NCI-H345 treated with DMSO at 0.1 percent for 48 hours (cell line): ENCODE measurements around the gene FOXN4.

Experiments used
- DNase-seq: peaks from one replicate; lab custom pipeline; 2025; ENCODE audit not compliant: unreplicated experiment; lab: John Stamatoyannopoulos, UW

Gene FOXN4

DNA sequence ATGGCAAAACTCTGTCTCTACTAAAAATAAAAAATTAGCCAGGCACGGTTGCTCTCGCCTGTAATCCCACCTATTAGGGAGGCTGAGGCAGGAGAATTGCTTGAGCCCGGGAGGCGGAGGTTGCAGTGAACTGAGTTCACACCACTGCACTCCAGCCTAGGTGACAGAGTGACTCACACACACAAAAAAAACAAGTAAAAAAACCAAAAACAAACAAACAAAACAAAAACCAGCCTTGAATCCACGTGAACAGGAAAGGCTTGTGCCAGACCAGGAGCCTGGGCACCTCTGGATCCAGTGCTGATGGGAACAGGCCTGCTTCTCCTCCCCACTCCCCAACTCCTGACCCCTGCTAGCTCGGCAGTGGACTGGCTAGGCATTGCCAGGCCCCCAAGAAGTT is 3.5 kb downstream of the FOXN4 start:
- DNase-seq: no peak

DNA sequence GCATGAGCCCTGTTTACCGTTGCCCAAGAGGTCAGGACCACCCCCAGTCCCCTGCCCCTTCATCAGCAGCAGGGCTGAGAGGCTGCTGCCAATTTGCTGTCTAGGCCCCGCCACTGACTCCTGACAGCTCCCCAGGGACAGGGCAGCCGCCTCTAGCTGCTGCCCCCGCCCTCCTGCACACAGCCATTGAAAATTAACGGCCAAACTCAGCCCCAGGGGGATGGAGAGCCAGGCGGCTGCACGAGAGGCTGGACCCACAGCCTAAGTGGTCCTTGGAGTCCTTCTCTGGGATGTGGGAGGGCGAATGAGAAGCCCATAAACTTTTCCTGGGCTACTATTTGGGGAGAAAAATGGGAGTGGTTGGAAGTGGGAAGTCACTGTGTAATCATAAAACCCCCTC is 4.6 kb downstream of the FOXN4 start:
- no peak for DNase-seq

DNA sequence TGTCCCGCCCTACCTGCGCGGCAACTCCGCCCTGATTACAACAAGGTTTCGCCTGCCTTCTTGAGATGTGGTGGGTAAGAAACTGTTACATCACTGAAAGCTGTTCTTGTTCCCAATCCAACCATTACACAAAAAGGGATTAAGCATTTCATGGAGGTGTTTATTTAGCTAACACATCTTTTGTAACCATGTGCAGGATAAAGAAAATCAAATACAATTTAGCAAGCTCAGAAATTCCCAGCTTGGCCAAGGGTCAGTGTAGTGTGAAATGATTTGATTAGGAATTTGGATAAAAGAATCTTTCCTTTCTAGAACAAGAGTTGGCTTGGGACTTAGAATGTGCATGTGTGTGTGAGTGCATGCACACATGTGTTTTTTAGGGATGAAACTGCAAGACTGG is 6.3 kb downstream of the FOXN4 start:
- DNase-seq: no peak

DNA sequence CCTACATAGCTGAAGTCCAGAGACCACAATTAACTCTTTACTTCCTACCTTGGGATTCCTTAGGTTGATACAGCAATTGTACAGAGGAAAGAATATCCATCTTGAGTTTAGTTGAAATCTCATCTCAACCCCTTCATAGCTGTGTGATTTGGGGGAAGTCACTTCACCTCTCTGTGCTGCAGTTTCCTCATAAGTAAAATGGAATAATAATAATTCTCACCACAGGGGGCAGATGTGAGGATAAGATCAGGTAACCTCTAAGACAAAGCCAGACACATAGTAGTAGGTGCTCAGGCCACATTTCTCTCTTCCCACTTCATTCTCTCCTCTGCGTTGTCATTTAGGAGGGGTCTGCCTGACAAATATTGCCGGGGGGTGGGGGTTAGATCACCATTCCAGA is 6.7 kb downstream of the FOXN4 start:
- DNase-seq: no peak

DNA sequence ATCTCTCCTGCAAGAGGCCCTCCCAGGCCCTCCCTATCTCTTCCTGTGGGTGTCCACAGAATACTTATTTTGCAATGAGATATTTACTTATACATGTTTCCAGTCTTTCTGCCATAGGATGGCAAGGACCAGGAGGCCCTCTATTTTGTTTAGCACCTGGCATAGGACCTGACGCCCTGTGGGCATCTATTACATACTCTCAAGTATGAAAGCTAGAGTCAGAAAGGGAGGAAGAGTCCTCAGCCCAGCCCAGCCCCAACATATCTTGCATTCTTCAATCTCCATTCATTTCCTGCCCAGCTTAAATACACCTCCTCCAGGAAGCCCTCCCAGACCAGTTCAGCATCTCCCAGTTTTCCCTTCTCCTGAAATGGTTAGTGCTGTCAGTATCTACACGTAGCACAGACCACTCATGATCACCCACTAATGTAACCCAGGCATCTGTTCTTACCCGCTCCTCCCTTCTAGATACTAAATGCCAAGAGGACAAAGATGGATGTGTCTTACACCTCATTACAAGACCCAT is 7.4 kb downstream of the FOXN4 start:
- DNase-seq: no peak

DNA sequence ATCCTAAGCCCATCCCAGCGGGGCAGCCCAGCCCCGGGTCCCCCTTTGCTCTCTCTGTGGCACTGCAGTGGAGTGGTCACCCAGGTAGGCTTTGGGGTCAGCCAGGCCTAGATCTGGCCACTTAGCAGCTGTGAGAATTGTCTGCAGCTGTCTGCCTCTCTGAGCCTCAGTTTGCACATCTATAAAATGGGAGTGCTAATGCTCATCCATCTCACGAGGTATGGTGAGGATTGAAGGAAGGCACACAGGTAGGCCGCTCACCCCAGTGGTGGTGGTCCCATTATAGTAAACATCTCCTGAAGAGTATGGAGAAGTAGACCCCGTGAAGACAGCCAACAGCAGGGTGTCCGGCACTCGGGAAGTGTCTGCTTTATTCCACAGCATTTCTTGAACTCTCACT is 9.2 kb downstream of the FOXN4 start:
- no peak for DNase-seq

DNA sequence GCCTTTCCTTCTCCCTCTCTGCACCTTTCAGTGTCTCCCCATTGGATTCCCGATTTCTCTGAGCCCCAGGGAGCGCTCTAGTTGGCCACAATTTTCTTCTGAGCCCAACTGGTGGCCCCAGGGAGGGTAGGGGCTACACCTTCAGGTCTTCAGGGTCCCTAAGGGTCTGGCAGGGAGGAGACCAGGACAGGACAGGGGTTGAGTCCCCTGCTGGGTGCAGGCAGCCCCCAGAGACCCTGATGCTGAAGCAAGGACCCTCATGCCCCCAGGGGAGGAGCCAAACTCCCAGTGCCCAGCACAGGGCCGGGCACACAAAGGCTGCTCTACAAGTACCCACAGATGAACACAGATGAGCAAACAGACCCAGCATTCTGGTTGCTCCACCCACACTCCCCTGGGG is 12.7 kb downstream of the FOXN4 start:
- no peak for DNase-seq

DNA sequence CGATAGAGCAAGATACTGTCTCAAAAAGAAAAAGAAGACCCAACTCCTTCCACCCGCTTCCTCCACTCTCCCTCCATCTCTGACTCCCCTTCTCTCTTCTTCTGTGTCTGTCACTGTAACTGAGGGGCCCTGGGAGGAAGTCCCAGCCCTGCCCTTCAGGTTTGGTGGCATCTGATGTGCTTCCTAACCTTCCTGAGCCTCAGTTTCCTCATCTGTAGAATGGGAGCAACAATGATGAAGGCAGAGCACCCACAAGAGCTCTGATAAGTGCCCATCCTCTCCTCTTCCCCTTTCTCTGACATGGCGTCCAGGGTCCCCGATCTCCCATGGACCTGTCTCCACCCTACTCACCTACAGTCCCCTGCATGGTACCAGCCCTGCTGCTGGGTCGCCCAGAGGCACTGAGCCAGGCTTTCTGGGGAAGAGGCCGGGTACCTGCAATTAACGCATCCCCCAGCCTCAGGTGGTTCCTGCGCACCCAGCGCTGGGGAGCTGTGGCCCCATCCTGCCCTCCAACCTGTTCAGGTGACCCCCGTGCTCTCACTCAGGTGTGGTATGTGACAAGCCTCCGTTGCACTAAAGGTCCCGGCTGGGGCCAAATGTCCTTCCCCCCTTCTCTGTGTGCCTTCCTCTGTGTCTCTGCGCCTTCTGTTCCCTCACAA is 13.2 kb downstream of the FOXN4 start:
- no peak for DNase-seq

DNA sequence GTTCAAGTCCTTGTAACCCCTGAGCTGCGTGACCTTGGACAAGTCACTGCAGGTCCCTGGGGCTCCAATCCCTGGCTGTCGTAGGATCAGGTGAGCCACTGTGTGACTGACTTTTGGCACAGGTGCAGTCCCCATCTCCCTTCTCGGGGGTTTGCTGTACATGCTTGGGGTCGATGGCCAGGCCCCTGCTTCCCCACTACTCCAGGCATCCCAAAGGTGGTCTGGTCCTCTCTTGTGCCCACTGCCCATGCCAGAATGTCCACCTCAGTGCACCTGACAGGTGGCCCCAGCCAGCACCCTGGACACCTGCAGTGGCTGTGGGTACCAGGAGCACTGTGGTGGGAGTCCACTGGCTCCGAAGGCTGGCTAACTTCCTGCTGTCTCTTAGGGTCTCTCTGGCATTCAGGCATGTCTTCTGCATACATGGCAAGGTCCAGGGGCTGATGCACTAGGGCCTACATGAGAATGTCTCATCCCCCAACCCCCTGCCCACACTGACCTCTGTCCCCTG is 14.7 kb downstream of the FOXN4 start:
- no peak for DNase-seq

DNA sequence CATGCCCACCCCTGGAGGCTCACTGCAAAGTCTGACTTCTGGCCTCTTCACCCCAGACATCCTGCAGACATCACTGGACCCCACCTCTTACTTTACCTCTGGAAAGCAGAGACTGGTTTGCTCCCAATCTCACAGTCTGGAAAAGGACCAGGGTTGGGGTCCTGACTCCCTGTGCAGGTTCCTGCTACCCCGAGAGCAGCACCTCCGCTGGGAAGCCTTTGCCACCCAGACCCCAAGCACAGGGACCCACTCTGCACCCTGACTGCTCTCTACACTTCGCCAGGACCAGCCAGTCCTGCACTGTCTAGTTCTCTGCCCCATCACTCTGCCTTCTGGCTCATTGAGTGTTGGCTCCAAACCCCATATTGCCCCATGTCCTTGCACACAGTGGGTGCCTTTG is 16.0 kb downstream of the FOXN4 start:
- DNase-seq: no peak

DNA sequence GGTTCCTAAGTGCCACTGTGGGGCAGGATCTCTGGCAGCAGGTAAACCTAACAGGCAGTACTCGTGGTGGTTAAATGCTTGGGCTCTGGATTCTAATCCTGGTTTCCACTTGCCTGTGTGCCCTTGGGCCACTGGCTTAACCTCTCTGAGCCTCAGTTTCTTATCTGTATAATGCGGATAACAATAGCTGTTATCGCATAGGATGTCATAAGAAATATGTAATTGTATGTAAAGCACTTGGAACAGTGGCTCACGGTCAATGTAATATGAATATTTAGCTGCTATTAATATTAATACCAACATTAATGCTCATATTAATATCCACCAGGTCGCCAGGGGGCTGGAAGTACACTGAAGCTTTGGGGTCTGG is 16.8 kb downstream of the FOXN4 start:
- peak; percentile 28 for DNase-seq

DNA sequence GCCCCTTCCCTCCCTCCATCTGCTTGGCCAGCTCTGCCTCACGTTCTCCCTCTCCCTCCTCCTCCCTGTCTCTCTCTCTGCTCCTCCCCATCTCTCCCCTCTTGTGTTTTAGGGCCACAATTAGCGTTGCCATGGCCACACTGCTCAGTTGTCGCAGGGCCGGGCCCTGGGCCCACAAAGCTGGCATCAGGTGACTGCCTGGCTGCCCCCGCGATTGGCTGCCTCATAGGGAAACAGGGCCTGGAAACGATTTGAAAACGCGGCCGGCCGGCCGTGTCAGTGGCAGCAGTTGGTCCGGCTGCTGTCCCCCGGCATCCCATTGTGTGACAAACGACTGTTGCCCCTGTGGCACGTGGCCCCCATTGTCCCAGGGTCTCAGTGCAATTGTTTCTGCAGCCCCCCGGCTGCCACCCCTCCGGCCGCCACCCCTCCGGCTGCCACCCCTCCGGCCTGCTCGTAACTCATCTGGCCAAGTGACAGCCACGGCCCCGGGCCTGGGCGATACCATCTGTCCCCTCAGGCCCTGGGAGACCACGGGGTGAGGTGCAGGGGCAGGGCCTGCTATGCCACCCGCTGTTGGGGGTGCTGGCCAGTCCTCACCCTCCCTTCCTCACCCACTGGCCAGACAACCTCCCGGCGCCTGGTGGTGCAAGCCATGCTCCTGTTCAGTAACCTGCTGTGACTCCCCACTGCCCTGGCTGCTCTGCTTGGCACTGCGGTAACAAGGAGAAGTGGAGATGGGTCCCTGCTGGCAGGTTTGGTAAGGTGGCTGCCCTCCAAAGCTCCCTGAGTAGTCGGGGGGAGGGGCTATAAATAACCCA is 17.4 kb downstream of the FOXN4 start:
- peak; percentile 88 for DNase-seq

DNA sequence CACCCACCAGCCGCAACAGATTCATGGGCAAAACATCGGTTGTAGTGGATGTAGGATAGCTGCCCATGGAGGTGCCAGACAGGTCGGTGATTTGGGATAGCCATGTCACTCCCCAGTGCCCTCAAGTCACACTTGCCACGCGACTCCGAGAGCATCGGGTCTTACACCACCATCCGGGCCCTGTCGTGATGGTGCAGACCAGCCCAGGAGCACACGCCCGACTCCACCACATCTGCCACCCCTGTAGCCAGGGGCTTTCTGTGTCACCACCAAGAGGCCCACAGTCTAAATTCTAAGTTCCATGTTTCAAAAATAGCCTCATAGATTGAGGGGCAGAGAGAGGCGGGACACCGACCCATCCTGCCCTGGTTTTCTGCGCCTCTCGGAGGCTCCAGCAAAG is 18.0 kb downstream of the FOXN4 start:
- no peak for DNase-seq

DNA sequence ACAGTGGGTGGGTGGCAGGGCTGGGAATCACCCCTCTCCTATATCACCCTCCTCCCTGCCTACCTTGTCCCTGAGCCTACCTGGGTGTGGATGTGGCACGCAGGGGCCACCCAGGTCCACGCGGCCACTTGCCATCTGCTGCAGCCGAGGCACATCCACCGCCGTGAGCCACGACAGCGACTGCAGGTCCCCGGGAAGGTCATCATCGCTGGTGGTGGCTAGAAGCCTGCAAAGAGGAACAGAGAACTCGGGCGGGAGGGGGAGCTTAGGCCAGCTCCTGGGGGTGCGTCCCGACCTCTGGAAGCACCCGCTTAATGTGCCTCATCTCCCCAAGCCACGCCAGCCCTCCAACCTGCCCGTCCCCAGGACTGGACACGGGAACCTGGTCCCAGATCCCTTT is 19.0 kb downstream of the FOXN4 start:
- no peak for DNase-seq

DNA sequence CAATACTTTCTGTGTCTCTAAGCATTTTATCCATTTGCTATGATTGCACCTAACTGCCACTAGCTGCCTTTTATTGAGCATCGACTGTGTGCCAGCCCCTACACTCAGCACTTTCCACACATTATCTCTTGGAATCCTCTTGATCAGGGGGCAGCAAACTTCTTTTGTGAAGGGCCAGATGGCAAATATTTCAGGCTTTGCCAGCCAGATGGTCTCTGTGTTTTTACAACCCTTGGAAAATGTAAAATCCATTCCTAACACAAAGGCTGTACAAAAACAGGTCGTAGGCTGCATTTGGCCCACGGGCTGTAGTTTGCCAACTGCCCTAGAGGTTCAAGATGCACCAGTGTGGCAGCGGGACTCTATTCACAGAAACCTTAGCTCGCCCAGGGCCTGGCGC is 19.5 kb downstream of the FOXN4 start:
- DNase-seq: no peak

DNA sequence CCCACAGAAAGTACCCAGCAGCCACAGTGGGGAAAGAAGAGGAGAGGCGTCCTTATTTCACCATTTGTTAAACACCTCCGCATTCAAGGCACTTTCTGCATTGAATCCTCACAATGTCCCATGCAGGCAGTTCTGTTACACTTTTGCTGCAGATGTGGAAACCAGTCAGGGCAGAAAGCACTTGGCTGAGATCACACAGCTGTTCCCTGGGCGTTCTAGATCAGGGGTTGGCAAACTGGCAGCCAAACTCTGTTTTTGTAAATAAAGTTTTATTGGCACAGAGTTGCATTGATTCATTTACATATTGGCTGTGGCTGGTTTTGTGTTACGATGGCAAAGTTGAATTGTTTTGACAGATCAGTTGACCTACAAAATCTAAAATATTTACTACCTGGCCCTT is 20.1 kb downstream of the FOXN4 start:
- DNase-seq: no peak

DNA sequence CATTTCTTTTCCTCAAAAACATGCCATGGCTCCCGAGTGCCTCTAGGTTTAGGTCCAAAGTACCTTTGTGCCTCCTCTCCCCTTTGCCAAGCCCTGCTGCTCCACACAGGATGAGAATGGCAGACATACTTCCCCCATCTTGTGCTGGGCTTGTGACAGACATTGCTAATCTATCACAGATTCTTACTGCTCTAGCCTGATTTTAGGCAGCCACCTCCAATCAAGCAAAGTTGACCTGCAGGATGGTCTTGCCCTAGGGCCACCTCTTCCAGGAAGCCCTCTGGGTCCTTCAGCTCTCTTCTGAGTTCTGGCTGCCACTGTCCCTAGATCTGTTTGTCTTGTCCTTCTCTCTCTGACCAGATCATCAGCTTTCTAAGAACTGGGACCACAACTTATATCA is 20.5 kb downstream of the FOXN4 start:
- DNase-seq: no peak

DNA sequence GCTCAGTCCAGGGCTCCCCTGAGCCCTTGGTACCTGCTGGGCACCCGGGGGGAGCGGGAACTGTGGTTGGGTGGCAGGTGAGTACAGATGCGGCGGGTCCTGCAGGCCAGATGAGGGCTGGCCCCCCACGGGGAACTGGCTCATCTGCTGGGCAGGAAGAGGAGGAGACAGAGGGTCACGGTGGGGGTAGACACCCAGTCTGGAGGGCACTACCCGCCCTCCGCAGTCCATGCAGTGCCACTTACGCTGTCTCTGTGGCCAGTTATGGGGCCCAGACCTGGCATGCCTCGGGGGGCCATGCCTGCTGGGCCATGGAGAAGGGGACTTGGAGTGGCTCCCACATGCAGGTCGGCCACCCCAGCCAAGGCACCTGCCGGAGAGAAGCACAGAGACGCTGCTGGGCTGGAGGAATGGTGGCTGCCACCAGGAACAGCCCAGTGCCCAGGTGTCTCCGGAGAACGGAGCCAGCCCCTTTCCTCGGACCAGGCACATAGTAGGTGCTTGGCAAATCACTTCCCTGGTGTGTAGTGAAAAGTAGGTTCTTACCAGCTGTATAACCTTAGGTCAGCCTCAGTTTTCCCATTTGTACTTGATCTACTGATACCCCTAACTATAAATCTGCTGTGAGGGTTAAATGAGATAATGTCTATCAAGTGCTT is 21.1 kb downstream of the FOXN4 start:
- no peak for DNase-seq

DNA sequence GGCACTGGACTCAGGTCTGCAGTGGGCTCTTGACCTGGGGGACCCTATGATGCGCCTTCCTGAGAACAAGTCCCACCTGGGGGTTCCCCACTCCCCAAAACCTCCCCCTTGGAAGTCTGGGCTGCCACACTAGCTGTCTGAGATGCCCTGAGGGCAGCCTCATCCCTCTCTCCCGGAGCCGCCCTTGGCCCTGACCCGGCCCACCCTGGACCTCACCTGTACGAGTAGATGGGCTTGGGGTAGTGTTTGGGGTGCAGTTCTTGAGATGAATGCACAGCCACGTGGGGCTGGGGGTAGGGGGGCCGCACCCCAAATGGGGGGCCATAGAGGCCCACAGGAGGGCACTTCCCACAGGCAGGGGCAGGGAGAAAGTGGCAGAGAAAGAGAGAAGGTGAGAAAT is 21.9 kb downstream of the FOXN4 start:
- no peak for DNase-seq

DNA sequence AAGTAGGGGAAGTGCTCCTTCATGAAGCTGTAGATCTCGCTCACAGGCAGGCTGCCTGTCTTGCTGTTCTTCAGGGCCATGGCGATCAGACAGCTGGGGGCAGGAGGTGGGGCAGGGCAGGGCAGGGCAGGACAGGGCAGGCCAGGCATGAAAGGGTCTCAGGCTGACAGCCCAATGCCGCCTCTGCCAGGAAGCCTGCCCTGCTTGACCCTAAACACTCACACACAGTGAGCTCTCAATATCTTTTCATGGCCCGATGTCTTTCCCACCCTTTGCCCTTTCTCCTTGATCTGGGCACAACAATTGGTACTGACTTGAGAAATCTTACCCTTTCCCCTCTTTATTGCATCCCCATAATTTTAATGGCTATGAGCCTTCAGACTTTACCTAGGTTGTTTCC is 22.4 kb downstream of the FOXN4 start:
- no peak for DNase-seq

DNA sequence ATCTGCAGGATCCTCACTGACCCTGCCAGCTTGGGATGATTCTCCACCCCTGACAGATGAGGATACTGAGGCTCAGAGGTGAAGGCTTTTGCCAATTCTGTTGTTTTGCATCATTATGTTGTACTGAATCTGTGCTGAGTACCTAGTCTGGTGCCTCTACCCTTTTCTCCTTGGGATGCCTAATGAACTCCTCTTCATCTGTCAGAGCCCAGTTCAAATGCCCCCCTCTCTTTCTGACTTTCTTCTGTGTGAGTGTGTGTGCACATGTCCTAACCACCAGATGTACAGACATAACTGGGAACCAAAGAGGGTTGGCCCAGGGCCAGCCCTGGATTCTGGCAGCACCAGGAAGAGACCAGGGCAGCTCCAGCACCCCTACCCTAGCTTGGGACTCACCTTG is 22.8 kb downstream of the FOXN4 start:
- DNase-seq: no peak

DNA sequence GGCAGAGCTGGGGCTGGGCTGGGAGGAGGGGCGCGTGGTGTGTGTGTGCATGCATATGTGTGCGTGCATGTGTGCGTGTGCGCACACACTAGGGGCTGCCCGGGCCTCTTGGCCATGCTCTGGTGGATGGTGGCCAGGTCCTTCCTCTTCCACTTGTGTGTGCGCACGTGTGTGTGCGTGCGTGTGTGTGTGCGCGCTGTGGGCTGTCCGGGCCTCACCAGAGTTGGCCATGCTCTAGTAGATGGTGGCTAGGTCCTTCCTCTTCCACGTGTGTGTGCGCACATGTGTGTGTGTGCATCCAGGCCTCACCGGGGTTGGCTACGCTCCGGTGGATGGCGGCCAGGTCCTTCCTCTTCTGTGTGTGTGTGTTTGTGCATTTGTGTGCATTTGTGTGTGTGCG is 24.7 kb downstream of the FOXN4 start:
- no peak for DNase-seq
